Measurements from ENCODE around the gene OFD1. TPM values are rescaled to one million over a fixed set of nuclear protein-coding genes. Genes with fewer than 3 reads are reported as not detected.

Gene OFD1
- total RNA-seq, 3 donors from 2014 or later = 10.7 to 136 (median 48.8) TPM

GRCh38 chrX:13764281-13764680 lies 29.7 kb downstream of the OFD1 start:
- no peak for DNase-seq (ENCODE audit: low spot score in 2 of 2)
- Histone ChIP-seq H3K4me3 (no peak overlapping the region), H3K36me3 (no peaks in the 10 kb centered on the region), H3K4me1 (peaks cover 0 to 4% of the 10 kb centered on the region in 2 donors), H3K27me3 (peaks cover 0 to 4% of the 10 kb centered on the region in 2 donors), H3K27ac (peak overlapping the region; percentile 22 to 66), H3K9me3 (no peaks in the 10 kb centered on the region)
- intact Hi-C loops (cut with DNase I; ENCODE audit: low total_unique reads) = no loop called here
- TF ChIP-seq POLR2A (IDR thresholded peaks at IDR 0.05) (no peak), CTCF (IDR thresholded peaks at IDR 0.05) (no peak), POLR2AphosphoS5 (IDR thresholded peaks at IDR 0.05) (no peak)

DNA sequence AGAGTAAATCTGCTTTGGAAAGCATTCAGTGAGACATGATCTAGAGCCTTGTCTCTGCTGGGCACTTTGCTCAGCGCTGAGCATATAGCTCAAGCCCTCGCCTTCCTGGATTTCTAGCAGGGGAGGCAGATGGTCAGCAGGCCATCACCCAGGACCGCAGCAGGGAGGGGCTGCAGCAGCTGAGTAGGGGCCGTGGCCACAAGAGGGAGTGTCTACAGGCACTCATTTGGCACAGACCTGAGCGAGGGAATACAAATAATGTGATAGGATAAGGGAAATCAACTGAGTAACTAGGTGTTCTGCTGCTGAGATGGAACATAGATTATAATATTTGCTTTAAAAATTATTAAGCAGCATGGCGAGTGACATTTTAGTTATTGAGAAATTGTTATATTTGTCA lies 30.2 kb downstream of the OFD1 start:
- no peak for TF ChIP-seq POLR2A (IDR thresholded peaks at IDR 0.05)
- Histone ChIP-seq H3K36me3 (no peaks in the 10 kb centered on the region), H3K9me3 (no peaks in the 10 kb centered on the region), H3K4me1 (peaks cover 0 to 4% of the 10 kb centered on the region in 2 donors), H3K4me3 (no peak overlapping the region), H3K27me3 (peaks cover 0 to 4% of the 10 kb centered on the region in 2 donors), H3K27ac (peak overlapping the region; percentile 22 to 66)
- DNase-seq (ENCODE audit: low spot score in 2 of 2) = no peak
- intact Hi-C loops (cut with DNase I; ENCODE audit: low total_unique reads) = no loop called here

DNA sequence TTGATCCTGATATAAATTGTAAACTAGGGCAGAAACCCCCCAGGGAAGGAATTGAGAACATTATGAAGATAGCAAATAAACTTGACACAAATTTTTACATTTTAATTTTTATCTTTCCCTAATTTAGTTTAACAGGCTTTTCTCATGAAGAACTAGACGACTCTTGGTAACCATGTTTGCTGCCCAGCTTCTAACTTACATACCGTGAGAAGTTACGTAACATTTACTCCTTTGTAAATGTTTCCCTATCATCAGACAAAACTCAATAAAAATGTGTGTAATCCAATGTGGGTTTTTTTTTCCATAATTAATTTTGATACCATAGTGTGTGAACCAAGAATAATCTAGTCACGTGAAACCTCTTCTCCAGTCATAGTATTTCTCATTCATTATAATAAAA lies 34.4 kb downstream of the OFD1 start:
- no peak for DNase-seq (ENCODE audit: low spot score in 2 of 2)
- Histone ChIP-seq H3K36me3 (no peaks in the 10 kb centered on the region), H3K27ac (no peak overlapping the region), H3K4me1 (no peaks in the 10 kb centered on the region), H3K9me3 (no peaks in the 10 kb centered on the region), H3K4me3 (no peak overlapping the region), H3K27me3 (peaks cover 0 to 4% of the 10 kb centered on the region in 2 donors)
- TF ChIP-seq POLR2A (IDR thresholded peaks at IDR 0.05) = no peak
- TF ChIP-seq CTCF (IDR thresholded peaks at IDR 0.05) = no peak
- TF ChIP-seq POLR2AphosphoS5 (IDR thresholded peaks at IDR 0.05) = no peak
- intact Hi-C loops (cut with DNase I; ENCODE audit: low total_unique reads) = no loop called here

DNA sequence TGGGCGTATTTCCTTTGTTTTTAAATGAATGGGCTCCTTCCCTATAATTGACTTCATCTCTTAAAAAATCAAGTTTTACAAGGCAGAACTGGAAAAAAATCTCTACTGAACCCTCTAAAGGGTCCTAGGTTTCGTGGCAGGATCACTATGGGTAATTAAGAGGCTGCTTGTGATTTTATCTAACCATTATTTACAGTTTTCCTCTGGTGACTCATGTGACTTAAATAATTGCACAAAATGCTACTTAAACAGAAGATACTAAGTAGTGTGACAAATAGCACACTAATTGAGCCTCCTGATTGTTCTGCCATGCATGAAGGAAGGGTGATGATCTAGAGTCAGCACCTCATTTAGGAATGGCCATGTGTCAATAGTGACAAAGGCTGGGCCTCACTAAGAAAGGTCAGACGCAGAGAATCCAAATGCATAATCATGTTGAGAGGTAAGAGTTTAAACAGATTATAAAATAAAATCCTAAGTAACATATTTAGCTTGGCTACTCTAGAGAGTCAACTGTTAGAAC lies 35.5 kb downstream of the OFD1 start:
- H3K4me3 ChIP-seq = no peak overlapping the region
- H3K9me3 ChIP-seq = no peaks in the 10 kb centered on the region
- no peak for DNase-seq (ENCODE audit: low spot score in 2 of 2)
- H3K27me3 ChIP-seq = peaks cover 0 to 4% of the 10 kb centered on the region in 2 donors
- H3K27ac ChIP-seq = no peak overlapping the region
- TF ChIP-seq POLR2A (IDR thresholded peaks at IDR 0.05) (no peak), CTCF (IDR thresholded peaks at IDR 0.05) (no peak), POLR2AphosphoS5 (IDR thresholded peaks at IDR 0.05) (no peak)
- no peaks in the 10 kb centered on the region for H3K4me1 ChIP-seq
- H3K36me3 ChIP-seq = no peaks in the 10 kb centered on the region
- intact Hi-C loops (cut with DNase I; ENCODE audit: low total_unique reads) = no loop called here

- intact Hi-C loops (cut with DNase I; ENCODE audit: low total_unique reads) = no loop called here
Observed at GRCh38 chrX:13774696-13775095, 40.1 kb downstream of the OFD1 start.

More at GRCh38 chrX:13774696-13775095, 40.1 kb downstream of the OFD1 start:
- no peaks in the 10 kb centered on the region for H3K27me3 ChIP-seq
- no peak for DNase-seq (ENCODE audit: low spot score in 2 of 2)
- TF ChIP-seq POLR2A (IDR thresholded peaks at IDR 0.05) (no peak), CTCF (IDR thresholded peaks at IDR 0.05) (no peak), POLR2AphosphoS5 (IDR thresholded peaks at IDR 0.05) (no peak)
- H3K4me3 ChIP-seq = no peak overlapping the region
- no peaks in the 10 kb centered on the region for H3K36me3 ChIP-seq
- no peaks in the 10 kb centered on the region for H3K9me3 ChIP-seq
- no peak overlapping the region for H3K27ac ChIP-seq
- H3K4me1 ChIP-seq = no peaks in the 10 kb centered on the region

Measured in breast epithelium (tissue), 4 donors.